Parathyroid adenoma (tissue), 2 donors: ENCODE data around the gene RNASEH2A.

Experiments used
- H2AFZ ChIP-seq: fragments of 300-600 bp; sonication (generic); one replicate; pipeline ENCODE4 v1.7.0; 2017; ENCODE audit warnings: antibody characterized with exemption, mild to moderate bottlenecking
- H3K27ac ChIP-seq: fragments of 300-600 bp; sonication (generic); one replicate; pipeline ENCODE4 v1.7.0; 2017
- H3K27me3 ChIP-seq: fragments of 300-600 bp; sonication (generic); one replicate; pipeline ENCODE4 v1.7.0; 2017; ENCODE audit warnings: low read length; ENCODE audit not compliant: control insufficient read depth, insufficient read depth
- H3K36me3 ChIP-seq: fragments of 300-600 bp; sonication (generic); one replicate; pipeline ENCODE4 v1.7.0; 2017; ENCODE audit warnings: low read length; ENCODE audit not compliant: control insufficient read depth, insufficient read depth
- H3K4me1 ChIP-seq: fragments of 300-600 bp; sonication (generic); one replicate; pipeline ENCODE4 v1.7.0; 2017; ENCODE audit warnings: control low read depth
- H3K4me2 ChIP-seq: fragments of 300-600 bp; sonication (generic); one replicate; pipeline ENCODE4 v1.7.0; 2017; ENCODE audit warnings: low read length
- H3K4me3 ChIP-seq: fragments of 300-600 bp; sonication (generic); one replicate; pipeline ENCODE4 v1.7.0; 2017; ENCODE audit warnings: low read depth, low read length
- H3K79me2 ChIP-seq: fragments of 300-600 bp; sonication (generic); one replicate; pipeline ENCODE4 v1.7.0; 2017; ENCODE audit warnings: control low read depth
- H3K9ac ChIP-seq: fragments of 300-600 bp; sonication (generic); one replicate; pipeline ENCODE4 v1.7.0; 2017; ENCODE audit warnings: mild to moderate bottlenecking
- H3K9me3 ChIP-seq: fragments of 300-600 bp; sonication (generic); one replicate; pipeline ENCODE4 v1.7.0; 2017; ENCODE audit warnings: low read length; ENCODE audit not compliant: control insufficient read depth
- TF ChIP-seq, protein P1 (sequence below): fragments of 300-600 bp; sonication (generic); IDR thresholded peaks from one replicate; pipeline ENCODE4 v1.7.0; 2017; ENCODE audit warnings: antibody characterized with exemption, mild to moderate bottlenecking
- donor health status: primary hyperparathyroidism.

The RNASEH2A gene

DNA sequence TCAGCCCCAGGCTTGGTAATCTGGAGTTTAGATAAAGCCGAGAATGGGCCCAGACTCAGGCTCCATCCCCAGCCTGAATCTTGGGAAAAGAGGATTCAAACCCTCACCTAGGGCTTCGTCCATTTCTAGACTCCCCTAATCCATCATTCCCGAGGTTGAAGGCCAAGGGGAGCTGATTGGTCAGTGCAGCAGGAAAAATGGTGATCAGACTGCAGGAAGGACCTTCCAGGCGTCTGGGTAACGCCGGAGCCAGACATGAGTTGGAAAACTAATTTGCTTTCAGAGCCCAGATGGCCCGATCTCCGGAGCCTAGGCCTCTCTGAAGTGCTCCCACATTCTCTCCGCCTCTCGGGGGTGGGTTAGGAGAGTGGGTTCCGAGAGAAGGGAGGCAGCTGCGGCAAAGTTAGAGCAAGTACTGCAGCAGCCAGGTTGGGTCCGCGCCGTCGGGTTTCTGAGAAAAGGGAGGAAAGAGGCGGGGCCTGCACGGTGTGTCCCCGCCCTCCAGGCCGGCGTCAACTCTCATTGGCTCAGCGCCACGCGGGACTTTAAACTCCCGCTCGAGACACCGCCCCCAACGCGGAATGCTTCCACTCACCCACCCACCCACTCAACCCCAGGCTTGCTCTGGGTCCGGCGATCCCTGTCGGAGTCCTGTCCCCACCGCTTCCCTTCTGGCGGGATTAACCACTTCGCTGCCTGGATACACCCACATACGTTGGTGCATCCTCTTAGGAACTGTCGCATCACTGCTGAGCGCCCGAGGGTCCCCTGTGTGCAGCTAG, 28.8 kb downstream of the RNASEH2A start:
- H3K4me3 ChIP-seq: no peak overlapping the region
- H3K9me3 ChIP-seq: no peaks in the 10 kb centered on the region
- H3K4me1 ChIP-seq: peaks cover 9% of the 10 kb centered on the region
- TF ChIP-seq, protein P1, sequence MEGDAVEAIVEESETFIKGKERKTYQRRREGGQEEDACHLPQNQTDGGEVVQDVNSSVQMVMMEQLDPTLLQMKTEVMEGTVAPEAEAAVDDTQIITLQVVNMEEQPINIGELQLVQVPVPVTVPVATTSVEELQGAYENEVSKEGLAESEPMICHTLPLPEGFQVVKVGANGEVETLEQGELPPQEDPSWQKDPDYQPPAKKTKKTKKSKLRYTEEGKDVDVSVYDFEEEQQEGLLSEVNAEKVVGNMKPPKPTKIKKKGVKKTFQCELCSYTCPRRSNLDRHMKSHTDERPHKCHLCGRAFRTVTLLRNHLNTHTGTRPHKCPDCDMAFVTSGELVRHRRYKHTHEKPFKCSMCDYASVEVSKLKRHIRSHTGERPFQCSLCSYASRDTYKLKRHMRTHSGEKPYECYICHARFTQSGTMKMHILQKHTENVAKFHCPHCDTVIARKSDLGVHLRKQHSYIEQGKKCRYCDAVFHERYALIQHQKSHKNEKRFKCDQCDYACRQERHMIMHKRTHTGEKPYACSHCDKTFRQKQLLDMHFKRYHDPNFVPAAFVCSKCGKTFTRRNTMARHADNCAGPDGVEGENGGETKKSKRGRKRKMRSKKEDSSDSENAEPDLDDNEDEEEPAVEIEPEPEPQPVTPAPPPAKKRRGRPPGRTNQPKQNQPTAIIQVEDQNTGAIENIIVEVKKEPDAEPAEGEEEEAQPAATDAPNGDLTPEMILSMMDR: no peak
- H3K9ac ChIP-seq: no peak overlapping the region
- peak overlapping the region; percentile 35 for H2AFZ ChIP-seq
- H3K36me3 ChIP-seq: no peaks in the 10 kb centered on the region
- peak overlapping the region; percentile 13 for H3K27ac ChIP-seq
- H3K27me3 ChIP-seq: no peaks in the 10 kb centered on the region
- no peaks in the 10 kb centered on the region for H3K79me2 ChIP-seq
- H3K4me2 ChIP-seq: no peak overlapping the region

DNA sequence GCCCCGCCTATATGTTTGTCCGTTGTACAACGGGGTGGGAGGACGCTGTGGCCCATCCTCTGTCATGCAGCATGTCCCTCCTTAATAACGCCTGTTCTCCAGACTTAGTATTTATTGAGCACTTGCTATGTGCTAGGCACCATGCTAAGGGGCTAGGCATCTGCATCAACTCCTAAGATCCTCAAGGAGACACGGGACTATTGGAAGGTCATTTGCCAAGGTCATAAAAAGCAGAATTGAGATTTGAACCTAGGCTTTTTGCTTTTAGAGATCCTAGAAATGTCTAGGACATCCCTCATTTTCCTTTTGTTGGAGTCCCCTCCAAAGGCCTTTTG, 30.1 kb downstream of the RNASEH2A start:
- no peak overlapping the region for H3K4me3 ChIP-seq
- H3K27me3 ChIP-seq: no peaks in the 10 kb centered on the region
- no peak overlapping the region for H3K4me2 ChIP-seq
- H3K79me2 ChIP-seq: peaks cover 6% of the 10 kb centered on the region
- H3K27ac ChIP-seq: no peak overlapping the region
- H2AFZ ChIP-seq: no peak overlapping the region
- H3K9ac ChIP-seq: no peak overlapping the region
- H3K36me3 ChIP-seq: no peaks in the 10 kb centered on the region
- H3K4me1 ChIP-seq: peaks cover 16% of the 10 kb centered on the region
- TF ChIP-seq, protein P1: no peak
- no peaks in the 10 kb centered on the region for H3K9me3 ChIP-seq

DNA sequence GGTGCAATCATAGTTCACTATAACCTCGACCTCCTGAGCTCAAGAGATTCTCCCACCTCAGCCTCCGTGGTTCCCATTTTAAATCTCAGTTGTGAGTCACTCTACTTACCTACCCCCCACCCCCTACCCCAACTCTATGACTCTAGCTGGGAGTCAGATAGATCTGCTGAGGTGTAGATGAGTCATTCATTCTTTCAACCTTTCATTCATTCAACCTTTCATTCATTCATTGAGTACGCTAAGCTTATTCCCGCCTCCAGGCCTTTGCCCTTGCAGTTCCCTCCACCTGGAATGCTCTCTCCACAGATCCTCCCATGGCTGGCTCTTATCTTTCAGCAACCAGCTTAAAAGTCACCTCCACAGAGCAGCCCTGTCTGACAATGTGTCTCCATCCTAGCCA, 30.8 kb downstream of the RNASEH2A start:
- no peak overlapping the region for H2AFZ ChIP-seq
- H3K36me3 ChIP-seq: no peaks in the 10 kb centered on the region
- H3K27me3 ChIP-seq: no peaks in the 10 kb centered on the region
- H3K27ac ChIP-seq: no peak overlapping the region
- peaks cover 17% of the 10 kb centered on the region for H3K4me1 ChIP-seq
- no peak overlapping the region for H3K9ac ChIP-seq
- no peak overlapping the region for H3K4me2 ChIP-seq
- TF ChIP-seq, protein P1: no peak
- H3K9me3 ChIP-seq: no peaks in the 10 kb centered on the region
- H3K79me2 ChIP-seq: peaks cover 9% of the 10 kb centered on the region
- no peak overlapping the region for H3K4me3 ChIP-seq

DNA sequence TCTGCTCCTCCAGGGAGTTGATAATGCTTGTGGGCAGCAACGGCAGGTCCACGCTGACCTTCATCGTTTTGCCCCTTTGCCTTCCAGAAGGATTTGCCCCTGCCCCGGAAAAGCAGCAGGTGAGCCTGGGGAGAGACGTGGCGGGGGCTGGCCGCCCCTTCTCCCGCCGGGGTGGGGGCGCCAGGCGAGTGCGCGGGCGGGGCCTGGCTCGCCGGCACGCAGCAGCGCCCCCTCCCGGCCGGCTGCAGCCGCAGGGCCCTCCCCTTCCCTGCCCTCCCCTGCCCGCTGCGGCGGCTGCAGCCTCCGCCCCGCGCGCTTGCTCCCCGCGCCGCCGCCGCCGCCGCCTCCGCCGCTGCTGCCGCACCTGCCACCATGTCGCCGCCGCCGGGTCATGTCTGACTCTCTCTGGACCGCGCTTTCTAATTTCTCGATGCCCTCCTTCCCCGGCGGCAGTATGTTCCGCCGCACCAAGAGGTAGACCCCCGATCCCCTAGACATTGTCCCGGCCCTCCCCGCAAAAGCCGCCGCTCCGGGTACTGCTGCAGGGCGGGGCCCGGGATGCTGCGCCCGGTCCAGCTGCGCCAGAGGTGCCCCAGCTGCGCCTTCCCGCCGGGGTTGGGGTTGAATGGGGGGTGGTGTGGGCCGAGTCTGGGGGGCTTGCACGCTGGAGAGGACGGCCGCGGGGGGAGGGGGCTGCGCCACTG, 31.9 kb downstream of the RNASEH2A start, which contains the start of gene MAST1:
TSS of gene MAST1 (plus strand) at position 334 of the 704 bp plus-strand sequence. CDS start at position 392, 58 bp downstream.
- Histone ChIP-seq H2AFZ (peak within 1 kb of the TSS; percentile 86), H3K4me3 (peak within 1 kb of the TSS; percentile 42), H3K79me2 (peaks cover 9% of the 10 kb centered on the region), H3K4me1 (peaks cover 10% of the 10 kb centered on the region), H3K36me3 (no peaks in the 10 kb centered on the region), H3K9me3 (no peaks in the 10 kb centered on the region), H3K9ac (no peak within 1 kb of the TSS), H3K4me2 (peak within 1 kb of the TSS; percentile 71), H3K27ac (no peak within 1 kb of the TSS), H3K27me3 (no peaks in the 10 kb centered on the region)
- TF ChIP-seq, protein P1: no peak
